ENCODE results near the gene AMH.

Gene AMH

DNA sequence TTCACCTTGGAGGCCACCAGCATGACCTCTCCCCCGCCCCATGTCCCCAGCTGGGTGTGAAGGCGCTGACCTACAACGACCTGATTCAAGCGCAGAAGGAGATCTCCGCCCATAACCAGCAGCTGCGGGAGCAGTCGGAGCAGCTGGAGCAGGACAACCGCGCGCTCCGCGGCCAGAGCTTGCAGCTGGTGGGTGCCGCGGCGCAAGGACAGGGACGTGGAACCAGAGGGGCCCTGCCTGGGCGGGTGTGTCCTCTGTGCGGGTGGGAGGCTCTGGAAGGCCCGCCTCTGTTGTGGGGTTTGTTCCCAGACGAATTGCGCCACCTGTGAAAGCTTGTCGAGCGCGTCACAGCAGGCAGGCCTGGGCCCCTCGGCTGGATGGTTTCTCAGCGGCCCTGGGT lies 35.3 kb upstream of the AMH start:
- Histone ChIP-seq H3K9ac (ENCODE audit: low read depth, low read length) (no peak overlapping the region), H3K9me3 (ENCODE audit: control insufficient read depth, insufficient read depth, low read length) (no peaks in the 10 kb centered on the region), H3K36me3 (ENCODE audit: insufficient read depth, low read length) (peaks cover 5% of the 10 kb centered on the region; the same call in 1 of the 2 replicates), H3K4me1 (ENCODE audit: insufficient read depth, low read length) (peaks cover 1% of the 10 kb centered on the region; the same call in 1 of the 2 replicates)

DNA sequence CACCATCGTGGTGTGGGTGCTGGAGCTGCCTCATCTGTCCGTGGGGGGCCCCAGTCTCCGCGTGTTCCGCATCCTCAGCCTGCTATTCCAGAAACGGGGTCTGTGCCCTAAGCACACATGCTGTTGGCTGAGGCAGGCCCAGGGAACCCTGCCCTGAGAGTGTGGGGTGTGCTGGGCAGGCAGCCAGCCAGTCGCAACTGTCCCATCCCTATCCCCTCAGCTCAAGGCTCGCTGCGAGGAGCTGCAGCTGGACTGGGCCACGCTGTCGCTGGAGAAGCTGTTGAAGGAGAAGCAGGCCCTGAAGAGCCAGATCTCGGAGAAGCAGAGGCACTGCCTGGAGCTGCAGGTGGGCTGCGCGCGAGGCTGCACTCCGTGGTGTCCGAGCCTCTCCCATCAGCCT lies 34.9 kb upstream of the AMH start:
- no peaks in the 10 kb centered on the region; the same call in 1 of the 2 replicates for H3K4me1 ChIP-seq (ENCODE audit: insufficient read depth, low read length)
- no peaks in the 10 kb centered on the region for H3K9me3 ChIP-seq (ENCODE audit: control insufficient read depth, insufficient read depth, low read length)
- no peak overlapping the region for H3K9ac ChIP-seq (ENCODE audit: low read depth, low read length)
- peaks cover 5% of the 10 kb centered on the region; the same call in 1 of the 2 replicates for H3K36me3 ChIP-seq (ENCODE audit: insufficient read depth, low read length)

DNA sequence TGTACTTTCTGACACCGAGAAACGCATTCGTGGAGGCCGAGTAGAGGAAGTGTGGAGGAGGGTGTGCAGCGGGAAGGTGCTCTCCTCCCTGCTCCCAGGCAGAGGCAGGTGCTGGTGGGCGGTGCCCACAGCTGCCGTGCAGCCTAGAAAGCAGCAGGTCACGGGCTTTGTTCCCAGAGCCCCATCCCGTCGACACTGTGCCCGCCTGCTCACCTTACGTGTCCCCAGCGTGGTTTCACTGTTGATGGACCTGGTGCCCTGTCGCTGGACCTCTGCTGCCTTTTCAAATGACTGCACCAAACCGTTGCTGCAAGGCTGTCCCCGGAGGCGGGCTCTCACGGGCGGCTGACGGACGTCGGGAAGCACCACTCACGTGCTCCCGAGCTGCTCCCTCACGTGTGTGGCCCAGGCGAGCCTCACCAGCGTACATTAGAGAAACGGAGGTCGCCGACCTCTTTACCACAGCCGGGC lies 33.8 kb upstream of the AMH start:
- no peaks in the 10 kb centered on the region for H3K4me1 ChIP-seq (ENCODE audit: insufficient read depth, low read length)
- H3K9ac ChIP-seq (ENCODE audit: low read depth, low read length) = no peak overlapping the region
- peaks cover 5% of the 10 kb centered on the region; the same call in 1 of the 2 replicates for H3K36me3 ChIP-seq (ENCODE audit: insufficient read depth, low read length)
- H3K9me3 ChIP-seq (ENCODE audit: control insufficient read depth, insufficient read depth, low read length) = no peaks in the 10 kb centered on the region

DNA sequence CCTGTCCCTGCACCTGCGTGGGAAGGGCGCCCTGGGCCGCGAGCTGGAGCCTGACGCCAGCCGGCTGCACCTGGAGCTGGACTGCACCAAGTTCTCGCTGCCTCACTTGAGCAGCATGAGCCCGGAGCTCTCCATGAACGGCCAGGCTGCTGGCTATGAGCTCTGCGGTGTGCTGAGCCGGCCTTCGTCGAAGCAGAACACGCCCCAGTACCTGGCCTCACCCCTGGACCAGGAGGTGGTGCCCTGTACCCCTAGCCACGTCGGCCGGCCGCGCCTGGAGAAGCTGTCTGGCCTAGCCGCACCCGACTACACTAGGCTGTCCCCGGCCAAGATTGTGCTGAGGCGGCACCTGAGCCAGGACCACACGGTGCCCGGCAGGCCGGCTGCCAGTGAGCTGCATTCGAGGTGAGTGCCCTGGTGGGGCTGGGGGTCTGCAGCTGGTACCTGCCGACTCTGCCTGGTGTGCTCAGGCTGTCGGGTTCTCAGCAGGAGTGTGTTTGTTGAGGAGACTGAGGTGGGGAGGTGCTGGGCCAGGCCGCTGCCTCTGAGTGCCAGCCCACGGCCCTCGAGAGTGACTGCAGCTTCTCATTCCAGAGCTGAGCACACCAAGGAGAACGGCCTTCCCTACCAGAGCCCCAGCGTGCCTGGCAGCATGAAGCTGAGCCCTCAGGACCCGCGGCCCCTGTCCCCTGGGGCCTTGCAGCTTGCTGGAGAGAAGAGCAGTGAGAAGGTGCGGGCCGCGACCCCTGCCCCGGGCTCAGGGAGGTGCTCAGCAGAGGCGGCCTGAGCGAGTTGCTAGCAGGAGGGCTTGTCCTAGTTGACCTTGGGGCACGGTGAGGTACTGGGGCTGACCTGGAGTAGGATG lies 32.5 kb upstream of the AMH start:
- peaks cover 5% of the 10 kb centered on the region; the same call in 1 of the 2 replicates for H3K36me3 ChIP-seq (ENCODE audit: insufficient read depth, low read length)
- no peaks in the 10 kb centered on the region for H3K9me3 ChIP-seq (ENCODE audit: control insufficient read depth, insufficient read depth, low read length)
- no peak overlapping the region for H3K9ac ChIP-seq (ENCODE audit: low read depth, low read length)
- H3K4me1 ChIP-seq (ENCODE audit: insufficient read depth, low read length) = no peaks in the 10 kb centered on the region

DNA sequence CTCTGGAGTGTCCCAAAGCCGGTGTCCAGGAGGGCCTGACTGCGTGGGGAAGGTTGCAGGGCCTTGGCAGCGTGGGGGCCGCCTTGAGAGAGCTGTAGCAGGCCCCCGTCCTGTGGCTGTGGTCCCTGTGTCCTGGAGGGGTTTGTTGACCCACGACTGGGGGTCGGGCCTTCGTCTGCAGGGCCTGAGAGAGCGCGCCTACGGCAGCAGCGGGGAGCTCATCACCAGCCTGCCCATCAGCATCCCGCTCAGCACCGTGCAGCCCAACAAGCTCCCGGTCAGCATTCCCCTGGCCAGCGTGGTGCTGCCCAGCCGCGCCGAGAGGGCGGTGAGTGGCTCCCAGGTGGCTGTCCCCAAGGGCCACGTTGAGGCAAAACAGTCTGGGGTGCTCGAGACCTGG lies 31.5 kb upstream of the AMH start:
- H3K36me3 ChIP-seq (ENCODE audit: insufficient read depth, low read length) = peaks cover 5% of the 10 kb centered on the region; the same call in 1 of the 2 replicates
- H3K4me1 ChIP-seq (ENCODE audit: insufficient read depth, low read length) = no peaks in the 10 kb centered on the region
- no peak overlapping the region for H3K9ac ChIP-seq (ENCODE audit: low read depth, low read length)
- H3K9me3 ChIP-seq (ENCODE audit: control insufficient read depth, insufficient read depth, low read length) = no peaks in the 10 kb centered on the region

DNA sequence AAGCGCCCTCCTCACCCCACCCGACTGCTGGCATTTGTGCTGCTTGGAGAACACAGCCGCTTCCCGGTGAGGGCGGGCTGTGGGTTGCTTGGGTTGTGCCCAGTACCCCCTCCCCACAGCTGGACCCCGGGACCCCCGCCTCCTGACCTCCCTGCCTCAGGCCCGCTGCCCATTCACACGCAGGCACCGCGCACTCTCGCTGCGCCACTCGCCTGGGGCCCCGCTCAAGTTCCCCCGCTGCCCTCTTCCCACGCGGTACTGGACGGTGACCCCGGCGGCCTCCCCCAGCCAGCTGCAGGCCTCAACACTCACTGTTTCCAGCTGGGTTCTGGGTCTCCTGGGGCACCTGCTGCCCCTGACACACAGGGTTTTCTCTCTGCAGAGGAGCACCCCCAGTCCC lies 29.4 kb upstream of the AMH start:
- Histone ChIP-seq H3K36me3 (ENCODE audit: insufficient read depth, low read length) (peaks cover 5% of the 10 kb centered on the region; the same call in 1 of the 2 replicates), H3K9ac (ENCODE audit: low read depth, low read length) (no peak overlapping the region), H3K9me3 (ENCODE audit: control insufficient read depth, insufficient read depth, low read length) (no peaks in the 10 kb centered on the region), H3K4me1 (ENCODE audit: insufficient read depth, low read length) (no peaks in the 10 kb centered on the region)

DNA sequence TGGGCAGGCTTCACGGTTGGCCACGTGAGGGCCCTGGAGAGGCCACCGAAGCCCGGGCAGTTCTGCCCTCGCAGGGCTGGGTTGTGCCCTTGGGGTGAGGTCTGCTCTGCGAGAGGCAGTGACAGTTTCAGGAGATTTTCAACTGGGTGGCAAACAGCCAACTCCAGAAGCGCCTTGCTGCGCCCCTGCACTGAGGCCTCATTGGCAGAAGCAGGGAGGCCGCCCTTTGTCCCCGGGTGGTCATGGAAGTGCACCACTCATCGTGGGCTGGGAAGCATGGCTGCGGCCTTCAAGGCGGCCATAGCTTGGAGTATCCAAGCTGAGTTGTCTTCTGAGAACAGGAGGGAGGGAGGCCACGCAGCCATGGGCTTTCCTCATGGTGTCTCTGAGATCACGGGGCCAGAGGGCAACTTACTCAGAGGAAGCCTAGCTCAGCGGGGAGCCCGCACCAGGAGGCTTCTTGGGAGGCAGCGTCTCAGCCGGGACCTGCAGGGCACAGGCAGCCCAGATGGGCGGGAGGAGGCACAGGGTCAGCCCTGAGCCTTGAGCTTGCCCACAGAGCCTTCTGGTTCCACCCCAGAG lies 27.8 kb upstream of the AMH start:
- Histone ChIP-seq H3K9me3 (ENCODE audit: control insufficient read depth, insufficient read depth, low read length) (no peaks in the 10 kb centered on the region), H3K36me3 (ENCODE audit: insufficient read depth, low read length) (peaks cover 9% of the 10 kb centered on the region; the same call in 1 of the 2 replicates), H3K9ac (ENCODE audit: low read depth, low read length) (no peak overlapping the region), H3K4me1 (ENCODE audit: insufficient read depth, low read length) (no peaks in the 10 kb centered on the region)

DNA sequence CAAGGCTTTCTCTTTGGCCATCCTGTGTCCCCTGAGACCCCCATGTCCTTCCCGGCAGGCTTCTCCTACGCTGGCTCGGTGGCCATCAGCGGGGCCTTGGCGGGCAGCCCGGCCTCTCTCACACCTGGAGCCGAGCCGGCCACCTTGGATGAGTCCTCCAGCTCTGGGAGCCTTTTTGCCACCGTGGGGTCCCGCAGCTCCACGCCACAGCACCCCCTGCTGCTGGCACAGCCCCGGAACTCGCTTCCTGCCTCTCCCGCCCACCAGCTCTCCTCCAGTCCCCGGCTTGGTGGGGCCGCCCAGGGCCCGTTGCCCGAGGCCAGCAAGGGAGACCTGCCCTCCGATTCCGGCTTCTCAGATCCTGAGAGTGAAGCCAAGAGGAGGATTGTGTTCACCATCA lies 27.2 kb upstream of the AMH start:
- H3K9ac ChIP-seq (ENCODE audit: low read depth, low read length) = no peak overlapping the region
- peaks cover 6% of the 10 kb centered on the region; the same call in 1 of the 2 replicates for H3K36me3 ChIP-seq (ENCODE audit: insufficient read depth, low read length)
- H3K9me3 ChIP-seq (ENCODE audit: control insufficient read depth, insufficient read depth, low read length) = no peaks in the 10 kb centered on the region

DNA sequence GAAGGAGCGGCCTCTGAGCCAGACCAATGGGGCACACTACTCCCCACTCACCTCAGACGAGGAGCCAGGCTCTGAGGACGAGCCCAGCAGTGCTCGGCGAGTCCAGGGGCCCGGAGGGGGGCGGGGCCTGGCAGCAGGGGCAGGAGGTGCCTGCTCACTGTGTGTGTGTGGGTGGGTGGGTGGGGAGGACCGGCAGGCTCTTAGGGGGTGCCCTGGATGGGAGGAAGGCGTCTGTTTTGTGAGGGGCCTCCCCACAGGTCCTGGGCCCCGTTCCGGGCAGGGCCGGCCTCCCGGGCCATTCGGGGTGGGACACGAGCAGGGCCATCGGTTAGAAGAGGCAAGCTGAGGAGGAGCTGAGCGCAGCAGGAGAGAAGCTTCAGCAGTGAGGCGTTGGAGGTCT lies 25.7 kb upstream of the AMH start:
- no peaks in the 10 kb centered on the region for H3K4me1 ChIP-seq (ENCODE audit: insufficient read depth, low read length)
- H3K9ac ChIP-seq (ENCODE audit: low read depth, low read length) = no peak overlapping the region
- H3K36me3 ChIP-seq (ENCODE audit: insufficient read depth, low read length) = peaks cover 4% of the 10 kb centered on the region; the same call in 1 of the 2 replicates
- H3K9me3 ChIP-seq (ENCODE audit: control insufficient read depth, insufficient read depth, low read length) = no peaks in the 10 kb centered on the region

More for the DNA sequence above, 27.2 kb upstream of the AMH start:
- H3K4me1 ChIP-seq (ENCODE audit: insufficient read depth, low read length) = no peaks in the 10 kb centered on the region

DNA sequence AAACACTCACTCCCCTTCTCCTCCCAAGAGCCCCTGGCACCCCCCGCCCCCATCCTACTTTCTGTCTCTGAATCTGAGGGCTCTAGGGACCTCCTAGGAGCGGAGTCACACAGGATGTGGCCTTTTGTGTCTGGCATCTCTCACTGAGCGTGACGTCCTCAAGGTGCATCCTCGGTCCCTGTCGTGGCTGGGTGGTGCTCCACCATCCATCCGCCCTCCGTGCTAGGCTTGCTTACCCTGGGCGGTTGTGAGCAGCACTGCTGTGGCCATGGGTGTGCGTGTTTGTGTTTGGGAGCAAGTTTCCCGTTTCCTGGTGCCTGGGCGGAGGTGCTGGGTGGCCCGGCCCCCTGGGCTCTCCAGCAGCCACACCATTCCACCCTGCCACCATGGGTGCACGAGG lies 25.2 kb upstream of the AMH start:
- Histone ChIP-seq H3K9me3 (ENCODE audit: control insufficient read depth, insufficient read depth, low read length) (no peaks in the 10 kb centered on the region), H3K4me1 (ENCODE audit: insufficient read depth, low read length) (no peaks in the 10 kb centered on the region), H3K9ac (ENCODE audit: low read depth, low read length) (no peak overlapping the region), H3K36me3 (ENCODE audit: insufficient read depth, low read length) (peaks cover 4% of the 10 kb centered on the region; the same call in 1 of the 2 replicates)

DNA sequence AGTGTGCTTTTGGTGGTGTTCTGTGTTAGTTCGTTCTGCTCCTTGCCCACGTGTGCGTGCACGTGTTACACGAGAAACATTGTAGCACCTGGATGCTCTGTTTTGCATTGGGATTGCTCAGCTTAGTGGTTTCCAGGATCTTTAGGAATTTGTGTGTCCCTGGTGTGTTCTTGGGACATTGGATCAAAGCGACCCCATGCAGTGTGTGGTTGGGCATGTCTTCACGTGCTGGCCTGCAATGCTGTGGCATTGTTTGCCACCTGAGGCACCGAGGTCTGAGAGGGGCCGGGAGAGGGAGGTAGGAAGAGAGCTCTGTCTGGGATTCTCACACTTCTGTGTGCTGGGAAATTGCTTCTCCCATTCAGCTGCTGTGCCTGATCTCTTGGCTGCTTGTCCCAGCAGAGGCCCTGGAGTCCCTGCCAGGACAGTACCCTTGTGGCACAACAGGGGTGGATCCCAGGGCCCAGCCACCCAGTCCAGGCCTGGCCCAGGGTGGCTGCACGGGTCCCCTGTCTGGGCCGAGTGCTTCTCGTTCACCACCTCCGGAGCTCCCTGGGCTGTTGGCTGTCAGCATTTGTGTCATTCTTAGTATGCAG lies 24.3 kb upstream of the AMH start:
- H3K4me1 ChIP-seq (ENCODE audit: insufficient read depth, low read length) = no peaks in the 10 kb centered on the region
- peaks cover 4% of the 10 kb centered on the region; the same call in 1 of the 2 replicates for H3K36me3 ChIP-seq (ENCODE audit: insufficient read depth, low read length)
- H3K9me3 ChIP-seq (ENCODE audit: control insufficient read depth, insufficient read depth, low read length) = no peaks in the 10 kb centered on the region
- H3K9ac ChIP-seq (ENCODE audit: low read depth, low read length) = no peak overlapping the region

DNA sequence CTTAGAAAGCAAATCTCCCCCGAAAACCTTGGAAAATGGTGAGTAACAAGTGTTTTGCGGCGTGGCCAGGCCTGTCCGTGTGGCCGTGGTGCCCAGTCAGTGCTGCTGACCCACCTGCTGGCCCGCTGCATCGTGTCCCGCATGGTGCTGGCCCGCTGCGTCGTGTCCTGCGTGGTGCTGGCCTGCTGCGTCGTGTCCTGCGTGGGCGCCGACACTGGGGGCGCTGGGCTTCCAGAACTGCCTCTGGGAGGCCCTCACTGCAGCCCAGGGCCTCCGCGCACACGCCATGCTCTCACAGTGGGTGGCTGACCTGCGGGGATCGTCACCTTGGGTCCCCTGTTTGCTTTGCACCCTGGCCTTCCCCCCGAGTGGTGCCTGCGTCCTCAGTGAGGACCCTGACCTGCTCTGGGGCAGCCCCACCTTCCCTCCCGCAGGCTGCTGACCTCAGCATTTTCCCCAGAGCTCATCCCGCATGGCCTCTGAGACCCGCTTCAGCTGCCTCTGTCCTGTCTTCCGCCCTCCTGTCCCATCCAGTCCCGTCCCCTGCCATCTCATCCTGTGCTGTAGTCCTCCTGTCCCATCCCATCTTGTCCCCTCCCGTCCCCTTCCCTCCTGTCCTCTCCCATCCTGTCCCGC lies 23.6 kb upstream of the AMH start:
- no peaks in the 10 kb centered on the region for H3K9me3 ChIP-seq (ENCODE audit: control insufficient read depth, insufficient read depth, low read length)
- peaks cover 4% of the 10 kb centered on the region; the same call in 1 of the 2 replicates for H3K36me3 ChIP-seq (ENCODE audit: insufficient read depth, low read length)
- no peak overlapping the region for H3K9ac ChIP-seq (ENCODE audit: low read depth, low read length)
- H3K4me1 ChIP-seq (ENCODE audit: insufficient read depth, low read length) = no peaks in the 10 kb centered on the region

DNA sequence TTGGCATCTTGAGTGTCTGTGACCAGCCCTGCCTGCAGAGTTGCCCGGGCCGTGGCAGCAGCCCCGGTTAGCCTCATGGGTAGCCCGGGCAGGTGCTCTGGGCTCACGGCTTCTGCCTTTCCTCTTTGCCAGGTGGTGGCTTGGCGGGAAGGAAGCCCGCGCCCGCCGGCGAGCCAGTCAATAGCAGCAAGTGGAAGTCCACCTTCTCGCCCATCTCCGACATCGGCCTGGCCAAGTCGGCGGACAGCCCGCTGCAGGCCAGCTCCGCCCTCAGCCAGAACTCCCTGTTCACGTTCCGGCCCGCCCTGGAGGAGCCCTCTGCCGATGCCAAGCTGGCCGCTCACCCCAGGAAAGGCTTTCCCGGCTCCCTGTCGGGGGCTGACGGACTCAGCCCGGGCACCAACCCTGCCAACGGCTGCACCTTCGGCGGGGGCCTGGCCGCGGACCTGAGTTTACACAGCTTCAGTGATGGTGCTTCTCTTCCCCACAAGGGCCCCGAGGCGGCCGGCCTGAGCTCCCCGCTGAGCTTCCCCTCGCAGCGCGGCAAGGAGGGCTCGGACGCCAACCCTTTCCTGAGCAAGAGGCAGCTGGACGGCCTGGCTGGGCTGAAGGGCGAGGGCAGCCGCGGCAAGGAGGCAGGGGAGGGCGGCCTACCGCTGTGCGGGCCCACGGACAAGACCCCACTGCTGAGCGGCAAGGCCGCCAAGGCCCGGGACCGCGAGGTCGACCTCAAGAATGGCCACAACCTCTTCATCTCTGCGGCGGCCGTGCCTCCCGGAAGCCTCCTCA lies 22.9 kb upstream of the AMH start:
- Histone ChIP-seq H3K9me3 (ENCODE audit: control insufficient read depth, insufficient read depth, low read length) (no peaks in the 10 kb centered on the region), H3K36me3 (ENCODE audit: insufficient read depth, low read length) (peaks cover 4% of the 10 kb centered on the region; the same call in 1 of the 2 replicates), H3K4me1 (ENCODE audit: insufficient read depth, low read length) (no peaks in the 10 kb centered on the region), H3K9ac (ENCODE audit: low read depth, low read length) (no peak overlapping the region)

Measured in ES-I3 (cell line).